ENCODE data around the gene POU6F2. TPM values are rescaled to one million over a fixed set of nuclear protein-coding genes. Genes with fewer than 3 reads are reported as not detected.

The POU6F2 gene
- total RNA-seq, 1 experiment from 2014 or later: not detected

DNA sequence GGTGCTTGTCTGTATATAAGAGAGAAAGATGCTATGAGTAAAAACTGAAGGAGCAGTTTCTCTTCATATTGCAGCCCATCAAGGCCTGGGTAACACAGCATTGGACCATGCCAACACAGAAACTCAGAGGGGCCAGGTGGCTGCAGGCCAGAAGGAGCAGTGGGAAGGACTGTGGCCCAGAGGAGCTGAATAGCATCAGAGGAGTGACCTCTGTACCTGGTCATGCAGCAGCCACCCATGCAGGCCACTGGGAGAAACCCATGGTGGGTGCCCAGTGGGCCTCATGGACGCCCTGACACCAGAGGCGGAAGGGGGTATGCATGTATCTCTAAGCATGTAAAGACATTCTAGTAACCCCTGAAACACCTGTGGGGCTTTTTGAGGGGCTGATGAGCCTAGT, 512.6 kb downstream of the POU6F2 start:
- POLR2A ChIA-PET: no interaction called here
- CTCF ChIA-PET: interaction anchor here (0.7 kb wide), 1 partner anchor 460 kb away, joined by 7 read pairs; no protein-coding TSS in a partner anchor
- in situ Hi-C loops (cut with HindIII; ENCODE audit: low pct_unique_long_range_greater_than_20kb, low sequenced_read_pairs) (no loop called here), intact Hi-C loops (cut with micrococcal nuclease; ENCODE audit: unreplicated experiment) (no loop called here)
- H3K27me3 ChIP-seq (ENCODE audit: control insufficient read depth, insufficient read depth, low read length): peaks cover 13% of the 10 kb centered on the region
- no peaks in the 10 kb centered on the region for H3K36me3 ChIP-seq (ENCODE audit: control insufficient read depth, insufficient read depth, low read length)
- no peak overlapping the region for H3K4me3 ChIP-seq (ENCODE audit: low read depth in 2 of 2, low read length in 2 of 2)
- no peak overlapping the region for H3K27ac ChIP-seq (ENCODE audit: low read length)
- no peaks in the 10 kb centered on the region for H3K9me3 ChIP-seq (ENCODE audit: control insufficient read depth, insufficient read depth, low read depth, low read length)
- BruUV-seq (replicated peaks): no TSS peak
- no peaks in the 10 kb centered on the region for H3K4me1 ChIP-seq (ENCODE audit: control insufficient read depth, insufficient read depth, low read length)
- ATAC-seq: no peak
- TF ChIP-seq SIN3A (IDR thresholded peaks at IDR 0.05; ENCODE audit: borderline replicate concordance, insufficient read depth, low read depth, low read length): no peak
- TF ChIP-seq POLR2AphosphoS5 (IDR thresholded peaks at IDR 0.05; ENCODE audit: low read depth, low read length): no peak
- TF ChIP-seq TCF7L2 (IDR thresholded peaks at IDR 0.05; ENCODE audit: low read depth, low read length): no peak
- TF ChIP-seq, protein P1, sequence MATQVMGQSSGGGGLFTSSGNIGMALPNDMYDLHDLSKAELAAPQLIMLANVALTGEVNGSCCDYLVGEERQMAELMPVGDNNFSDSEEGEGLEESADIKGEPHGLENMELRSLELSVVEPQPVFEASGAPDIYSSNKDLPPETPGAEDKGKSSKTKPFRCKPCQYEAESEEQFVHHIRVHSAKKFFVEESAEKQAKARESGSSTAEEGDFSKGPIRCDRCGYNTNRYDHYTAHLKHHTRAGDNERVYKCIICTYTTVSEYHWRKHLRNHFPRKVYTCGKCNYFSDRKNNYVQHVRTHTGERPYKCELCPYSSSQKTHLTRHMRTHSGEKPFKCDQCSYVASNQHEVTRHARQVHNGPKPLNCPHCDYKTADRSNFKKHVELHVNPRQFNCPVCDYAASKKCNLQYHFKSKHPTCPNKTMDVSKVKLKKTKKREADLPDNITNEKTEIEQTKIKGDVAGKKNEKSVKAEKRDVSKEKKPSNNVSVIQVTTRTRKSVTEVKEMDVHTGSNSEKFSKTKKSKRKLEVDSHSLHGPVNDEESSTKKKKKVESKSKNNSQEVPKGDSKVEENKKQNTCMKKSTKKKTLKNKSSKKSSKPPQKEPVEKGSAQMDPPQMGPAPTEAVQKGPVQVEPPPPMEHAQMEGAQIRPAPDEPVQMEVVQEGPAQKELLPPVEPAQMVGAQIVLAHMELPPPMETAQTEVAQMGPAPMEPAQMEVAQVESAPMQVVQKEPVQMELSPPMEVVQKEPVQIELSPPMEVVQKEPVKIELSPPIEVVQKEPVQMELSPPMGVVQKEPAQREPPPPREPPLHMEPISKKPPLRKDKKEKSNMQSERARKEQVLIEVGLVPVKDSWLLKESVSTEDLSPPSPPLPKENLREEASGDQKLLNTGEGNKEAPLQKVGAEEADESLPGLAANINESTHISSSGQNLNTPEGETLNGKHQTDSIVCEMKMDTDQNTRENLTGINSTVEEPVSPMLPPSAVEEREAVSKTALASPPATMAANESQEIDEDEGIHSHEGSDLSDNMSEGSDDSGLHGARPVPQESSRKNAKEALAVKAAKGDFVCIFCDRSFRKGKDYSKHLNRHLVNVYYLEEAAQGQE (IDR thresholded peaks at IDR 0.05; ENCODE audit: insufficient read depth in 1 of 2, low read depth in 2 of 2, low read length in 1 of 2): no peak
- TF ChIP-seq, protein P2, sequence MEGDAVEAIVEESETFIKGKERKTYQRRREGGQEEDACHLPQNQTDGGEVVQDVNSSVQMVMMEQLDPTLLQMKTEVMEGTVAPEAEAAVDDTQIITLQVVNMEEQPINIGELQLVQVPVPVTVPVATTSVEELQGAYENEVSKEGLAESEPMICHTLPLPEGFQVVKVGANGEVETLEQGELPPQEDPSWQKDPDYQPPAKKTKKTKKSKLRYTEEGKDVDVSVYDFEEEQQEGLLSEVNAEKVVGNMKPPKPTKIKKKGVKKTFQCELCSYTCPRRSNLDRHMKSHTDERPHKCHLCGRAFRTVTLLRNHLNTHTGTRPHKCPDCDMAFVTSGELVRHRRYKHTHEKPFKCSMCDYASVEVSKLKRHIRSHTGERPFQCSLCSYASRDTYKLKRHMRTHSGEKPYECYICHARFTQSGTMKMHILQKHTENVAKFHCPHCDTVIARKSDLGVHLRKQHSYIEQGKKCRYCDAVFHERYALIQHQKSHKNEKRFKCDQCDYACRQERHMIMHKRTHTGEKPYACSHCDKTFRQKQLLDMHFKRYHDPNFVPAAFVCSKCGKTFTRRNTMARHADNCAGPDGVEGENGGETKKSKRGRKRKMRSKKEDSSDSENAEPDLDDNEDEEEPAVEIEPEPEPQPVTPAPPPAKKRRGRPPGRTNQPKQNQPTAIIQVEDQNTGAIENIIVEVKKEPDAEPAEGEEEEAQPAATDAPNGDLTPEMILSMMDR (IDR thresholded peaks at IDR 0.05): no peak
- DNase-seq (ENCODE audit: low read depth, low spot score): no peak

DNA sequence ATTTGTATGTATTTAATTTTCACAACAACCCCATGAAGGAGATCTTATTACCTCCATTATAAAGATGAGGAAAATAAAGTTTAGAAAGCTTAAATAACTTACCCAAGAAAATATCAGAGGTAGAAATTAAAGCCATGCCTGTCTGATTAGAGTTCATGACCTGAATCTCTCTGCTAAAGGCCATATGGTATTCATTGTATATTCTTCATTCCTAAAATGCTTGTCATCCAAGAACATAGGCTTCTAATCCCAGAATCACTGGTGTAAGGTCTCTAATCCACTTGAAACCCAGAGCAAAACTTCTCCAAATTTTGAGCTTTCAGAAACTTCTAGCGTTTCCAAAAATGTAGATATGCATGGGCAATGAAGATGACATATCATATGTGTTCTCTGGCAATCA, 516.2 kb downstream of the POU6F2 start:
- ATAC-seq (no peak), DNase-seq (ENCODE audit: low read depth, low spot score) (no peak)
- H3K9me3 ChIP-seq (ENCODE audit: control insufficient read depth, insufficient read depth, low read depth, low read length): no peaks in the 10 kb centered on the region
- in situ Hi-C loops (cut with HindIII; ENCODE audit: low pct_unique_long_range_greater_than_20kb, low sequenced_read_pairs) (no loop called here), intact Hi-C loops (cut with micrococcal nuclease; ENCODE audit: unreplicated experiment) (no loop called here)
- no TSS peak for BruUV-seq (replicated peaks)
- TF ChIP-seq SIN3A (IDR thresholded peaks at IDR 0.05; ENCODE audit: borderline replicate concordance, insufficient read depth, low read depth, low read length) (no peak), POLR2AphosphoS5 (IDR thresholded peaks at IDR 0.05; ENCODE audit: low read depth, low read length) (no peak), TCF7L2 (IDR thresholded peaks at IDR 0.05; ENCODE audit: low read depth, low read length) (no peak)
- TF ChIP-seq, protein P2 (IDR thresholded peaks at IDR 0.05): no peak
- TF ChIP-seq, protein P1 (IDR thresholded peaks at IDR 0.05; ENCODE audit: insufficient read depth in 1 of 2, low read depth in 2 of 2, low read length in 1 of 2): no peak
- ChIA-PET POLR2A (no interaction called here), CTCF (no interaction called here)
- no peak overlapping the region for H3K4me3 ChIP-seq (ENCODE audit: low read depth in 2 of 2, low read length in 2 of 2)
- no peak overlapping the region for H3K27ac ChIP-seq (ENCODE audit: low read length)
- H3K27me3 ChIP-seq (ENCODE audit: control insufficient read depth, insufficient read depth, low read length): peaks cover 11% of the 10 kb centered on the region; the same call in 1 of the 2 replicates
- H3K4me1 ChIP-seq (ENCODE audit: control insufficient read depth, insufficient read depth, low read length): no peaks in the 10 kb centered on the region
- H3K36me3 ChIP-seq (ENCODE audit: control insufficient read depth, insufficient read depth, low read length): no peaks in the 10 kb centered on the region
